Cerebellar nuclear complex (tissue), 1 donor: ENCODE measurements around the gene PNMA8C.
"Not testable (repeated sequence)": the region's sequence is repeated elsewhere in the genome, so short reads cannot be mapped to it uniquely, and the experiment has no call there.

ENCODE experiments used
- DNase-seq, 2 experiments: peaks; one replicate each; lab custom pipeline; 2025; lab: John Stamatoyannopoulos, UW

The PNMA8C gene

GRCh38 chr19:46447824-46448223 lies 19.1 kb upstream of the PNMA8C start:
- DNase-seq: no peak

- DNase-seq: no peak
Measured at GRCh38 chr19:46447006-46447405, 18.3 kb upstream of the PNMA8C start.

DNA sequence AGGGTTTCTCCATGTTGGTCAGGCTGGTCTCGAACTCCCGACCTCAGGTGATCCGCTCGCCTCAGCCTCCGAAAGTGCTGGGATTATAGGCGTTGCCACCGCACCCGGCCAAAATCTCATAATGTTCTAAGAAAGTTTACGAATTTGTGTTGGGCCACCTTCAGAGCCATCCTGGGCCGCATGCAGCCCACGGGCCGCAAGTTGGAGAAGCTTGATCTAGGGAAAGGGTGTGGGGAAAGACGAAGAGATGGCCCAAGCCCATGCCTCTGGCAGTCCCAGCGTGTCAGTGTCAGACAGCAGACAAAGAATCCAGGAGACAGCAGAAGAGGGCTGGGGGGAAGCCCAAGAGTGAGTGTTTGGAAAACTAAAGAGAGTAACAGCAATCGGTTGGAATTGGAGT lies 17.3 kb upstream of the PNMA8C start:
- DNase-seq: no peak

GRCh38 chr19:46442808-46443450 lies 14.2 kb upstream of the PNMA8C start:
- DNase-seq: no peak

- no peak for DNase-seq
Measured at GRCh38 chr19:46441866-46442265, 13.1 kb upstream of the PNMA8C start.

GRCh38 chr19:46435689-46436088 lies 7.0 kb upstream of the PNMA8C start:
- not testable (repeated sequence) for DNase-seq

GRCh38 chr19:46435009-46435408 lies 6.3 kb upstream of the PNMA8C start:
- DNase-seq: no peak

DNA sequence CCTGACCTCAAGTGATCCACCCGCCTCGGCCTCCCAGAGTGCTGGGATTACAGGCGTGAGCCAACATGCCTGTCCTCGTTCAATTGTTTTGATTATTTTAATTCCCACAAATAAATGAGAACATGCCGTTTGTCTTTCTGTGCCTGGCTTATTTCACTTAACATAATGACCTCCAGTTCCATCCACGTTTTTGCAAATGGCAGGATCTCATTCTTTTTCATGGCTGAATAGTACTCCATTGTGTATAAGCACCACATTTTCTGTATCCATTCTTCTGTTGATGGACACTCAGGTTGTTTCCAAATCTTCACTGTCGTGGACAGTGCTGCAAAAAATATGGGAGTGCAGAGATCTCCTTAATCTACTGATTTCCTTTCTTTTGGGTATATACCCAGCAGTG lies 4.7 kb upstream of the PNMA8C start:
- not testable (repeated sequence) for DNase-seq

- no peak for DNase-seq
Measured at GRCh38 chr19:46431824-46432223, 3.1 kb upstream of the PNMA8C start.

DNA sequence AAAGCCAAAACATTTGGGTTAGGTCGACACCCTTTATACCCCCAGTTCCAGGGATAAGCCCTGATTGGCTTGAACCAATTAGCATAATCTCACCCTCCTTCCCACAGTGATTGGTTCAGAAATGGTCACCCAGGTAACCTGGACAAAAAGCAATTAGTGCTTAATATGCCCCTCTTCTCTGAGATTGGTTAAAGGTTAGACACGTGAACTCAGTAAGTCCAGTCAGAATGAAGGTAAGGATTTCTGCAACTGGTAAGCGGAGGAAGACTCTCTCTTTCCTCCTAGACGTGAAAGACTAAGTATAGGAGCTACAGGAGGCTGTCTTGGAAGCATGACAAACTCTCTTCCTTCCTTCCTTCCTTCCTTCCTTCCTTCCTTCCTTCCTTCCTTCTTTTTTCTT lies 1.3 kb upstream of the PNMA8C start:
- no peak for DNase-seq

GRCh38 chr19:46427518-46428045 lies 1.2 kb downstream of the PNMA8C start:
- DNase-seq: no peak

DNA sequence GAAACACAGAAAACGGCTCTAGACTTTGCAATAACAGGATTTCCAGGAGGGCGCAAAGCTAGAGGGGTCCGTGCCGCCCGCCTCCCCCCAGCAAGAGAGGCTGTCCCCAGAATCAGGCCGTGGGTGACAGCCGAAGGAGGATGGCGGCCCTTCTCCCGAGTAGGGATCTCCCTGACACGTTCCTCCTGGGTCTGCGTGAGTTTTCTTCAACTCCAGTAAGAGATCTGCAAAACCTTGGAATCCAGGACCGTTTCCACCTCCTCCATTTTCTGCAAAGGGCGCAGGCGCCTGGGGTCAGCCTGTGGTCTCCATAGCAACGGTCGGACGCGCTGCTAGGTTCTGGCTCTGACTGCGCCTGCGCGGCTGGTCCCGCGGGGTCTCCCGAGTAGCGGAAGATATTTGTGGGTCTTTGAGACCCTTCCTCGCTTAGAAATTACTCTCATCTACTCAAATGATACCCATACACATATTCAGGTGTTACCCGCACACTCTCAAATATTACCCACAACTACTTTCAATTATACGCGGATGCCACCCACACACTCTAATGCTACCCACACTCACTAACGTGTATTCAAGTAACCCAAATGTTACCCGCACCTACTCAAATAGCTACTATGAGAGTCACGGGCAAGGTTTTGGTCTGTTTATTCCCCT lies 2.1 kb downstream of the PNMA8C start:
- DNase-seq: peak in 1 of 2 experiments; percentile 29

DNA sequence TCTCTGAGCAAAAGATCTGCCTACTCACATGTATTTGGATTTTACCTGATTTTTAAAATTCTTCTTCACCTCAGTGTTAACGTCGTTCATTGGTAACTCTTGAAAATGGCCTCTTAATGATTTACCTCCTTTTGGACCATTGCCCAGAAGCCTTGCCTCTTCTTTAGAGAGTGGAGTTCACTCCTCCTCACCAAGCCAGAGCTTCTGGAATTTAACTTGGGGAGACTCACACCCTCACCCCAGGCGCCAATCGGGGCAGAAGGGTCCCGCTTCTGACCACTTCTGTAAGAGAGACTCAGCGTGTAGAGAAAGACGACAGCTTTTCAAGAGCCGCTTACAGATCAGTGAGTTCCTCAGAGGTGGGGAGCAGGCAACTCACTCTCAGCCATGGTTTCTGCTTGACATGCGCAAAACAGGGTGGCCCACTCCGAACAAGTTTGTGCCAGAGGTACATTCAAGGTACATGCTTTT lies 2.7 kb downstream of the PNMA8C start:
- DNase-seq: no peak

- DNase-seq: no peak
Measured at GRCh38 chr19:46423188-46423587, 5.5 kb downstream of the PNMA8C start.

DNA sequence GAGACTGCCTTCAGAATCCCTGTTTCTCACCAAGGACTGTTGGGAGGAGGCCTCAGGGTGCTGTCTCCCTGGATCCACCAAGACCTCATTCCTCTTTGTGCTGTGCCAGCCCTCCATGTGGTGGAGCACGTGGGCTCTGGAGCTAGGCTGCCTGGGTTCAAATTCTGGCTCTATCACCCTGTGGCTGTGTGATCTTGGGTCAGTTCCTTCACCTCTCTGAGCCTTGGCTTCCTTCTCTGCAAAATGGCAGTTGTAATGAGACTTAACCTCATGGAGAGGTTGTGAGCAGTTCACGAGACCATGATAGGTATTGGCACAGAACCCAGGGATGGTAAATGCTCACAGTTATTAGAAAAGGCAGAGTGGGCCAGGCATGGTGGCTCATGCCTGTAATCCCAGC lies 6.4 kb downstream of the PNMA8C start:
- DNase-seq: no peak

DNA sequence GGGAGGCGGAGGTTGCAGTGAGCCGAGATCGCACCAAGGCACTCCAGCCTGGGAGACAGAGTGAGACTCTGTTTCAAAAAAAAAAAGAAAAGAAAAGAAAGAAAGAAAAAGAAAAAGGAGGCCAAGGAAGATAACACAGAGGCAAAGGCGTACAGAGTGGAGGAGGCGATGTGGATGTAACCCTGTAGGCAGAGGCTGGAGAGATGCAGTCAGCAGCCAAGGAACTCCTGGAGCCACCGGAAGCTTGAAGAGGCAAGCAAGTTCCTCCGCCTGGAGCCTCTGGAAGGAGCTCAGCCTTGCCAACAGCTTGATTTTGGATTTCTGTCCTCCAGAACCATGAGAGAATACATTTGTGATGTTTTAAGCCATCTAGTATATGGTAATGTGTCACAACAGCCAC lies 8.7 kb downstream of the PNMA8C start:
- DNase-seq: no peak

- DNase-seq: not testable (repeated sequence)
Measured at GRCh38 chr19:46415804-46416709, 12.7 kb downstream of the PNMA8C start.

DNA sequence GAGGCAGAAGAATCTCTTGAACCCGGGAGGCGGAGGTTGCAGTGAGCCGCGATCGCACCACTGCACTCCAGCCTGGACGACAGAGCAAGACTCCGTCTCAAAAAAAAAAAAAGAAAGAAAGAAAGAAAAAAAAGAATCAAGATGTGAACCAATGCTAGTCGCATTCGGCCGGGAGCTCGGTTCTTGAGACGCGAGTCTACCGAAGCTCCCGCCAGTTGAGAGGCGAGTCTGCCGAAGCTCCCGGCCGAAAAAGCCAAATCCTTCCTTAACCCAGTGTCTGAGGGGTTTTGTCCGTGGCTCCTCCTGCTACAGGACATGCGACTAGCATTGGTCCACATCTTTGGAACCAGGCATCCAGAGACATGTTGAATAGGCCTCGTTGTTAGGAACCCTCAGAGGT lies 13.8 kb downstream of the PNMA8C start:
- DNase-seq: not testable (repeated sequence)

DNA sequence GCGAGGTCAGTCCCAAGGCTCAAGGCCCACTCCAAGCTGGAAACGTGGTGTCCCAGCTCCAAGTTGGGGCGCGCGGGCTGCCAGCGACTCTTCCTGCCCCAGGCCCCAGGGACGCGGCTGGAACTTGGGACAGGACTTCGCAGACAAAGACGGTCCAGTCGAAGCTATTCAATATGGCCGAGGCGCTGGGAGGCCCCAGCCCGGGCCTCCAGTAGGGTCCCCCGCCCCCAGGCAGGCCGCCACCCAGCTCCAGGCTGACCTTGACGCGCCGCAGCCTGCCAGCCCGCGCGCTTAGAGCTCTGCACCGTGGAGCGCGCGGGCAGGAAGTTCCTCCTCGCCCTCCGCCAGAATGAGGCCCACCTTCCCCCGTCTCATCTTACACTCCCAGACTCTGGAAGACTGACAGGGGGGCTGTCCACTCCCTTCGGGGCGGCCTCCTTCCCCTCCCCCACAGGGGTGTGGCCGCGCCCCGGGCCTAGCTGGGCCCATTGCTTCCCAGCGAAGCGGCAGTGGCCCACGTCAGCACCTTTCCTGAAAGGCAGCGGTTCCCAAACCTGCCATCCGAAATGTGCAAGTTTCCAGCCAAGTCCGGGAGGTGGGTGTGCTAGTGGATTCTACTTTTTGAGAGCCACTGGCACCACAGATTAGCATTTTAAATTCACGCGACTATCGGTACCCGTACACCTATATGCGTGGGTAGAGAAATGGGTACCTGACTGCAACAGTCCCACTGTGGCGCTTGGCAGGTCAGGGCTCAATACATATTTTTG lies 15.3 kb downstream of the PNMA8C start, which contains the start of gene CCDC8:
TSS of gene CCDC8 (minus strand) at position 303 of the 770 bp plus-strand sequence. CDS start 754 bp downstream, outside the sequence.
- no peak for DNase-seq

- no peak for DNase-seq
Measured at GRCh38 chr19:46412650-46413261, 16.0 kb downstream of the PNMA8C start.
